Body of pancreas (tissue), 4 donors: ENCODE results near the gene GLB1L2. TPM values are rescaled to one million over a fixed set of nuclear protein-coding genes. Genes with fewer than 3 reads are reported as not detected.

Experiments used
- ATAC-seq: fragments of 150-250 bp; one replicate; pipeline ENCODE4 v1.9.1; 2016
- DNase-seq, 4 donors: peaks; one replicate each; pipeline ENCODE4 v3.0.0-alpha.2; 2019
- H3K27ac ChIP-seq, 4 donors: fragments of 200-600 bp; sonication (generic); 1 replicate in 3 of 4; 2 replicates in 1 of 4; pipeline versions ENCODE4 v1.5.1 to v1.6.1; 2016 to 2019; ENCODE audit warnings: mild to moderate bottlenecking in 1 of 4, mixed read lengths in 1 of 4, moderate library complexity in 1 of 4
- H3K27me3 ChIP-seq, 2 donors: fragments of 200-600 bp; sonication (generic); one replicate each; pipeline ENCODE4 v1.6.0; 2016; ENCODE audit warnings: mild to moderate bottlenecking in 1 of 2
- H3K36me3 ChIP-seq, 2 donors: fragments of 200-600 bp; sonication (generic); replicated peaks in 1 of 2; 2 replicates each; pipeline ENCODE4 v1.5.1; 2016; ENCODE audit warnings: low read depth in 2 of 2; ENCODE audit not compliant: insufficient read depth in 1 of 2
- H3K4me1 ChIP-seq: fragments of 200-600 bp; sonication (generic); one replicate; pipeline ENCODE4 v1.6.0; 2016
- H3K4me3 ChIP-seq, 2 donors: fragments of 200-600 bp; sonication (generic); 1 replicate in 1 of 2; 2 replicates in 1 of 2; pipeline ENCODE4 v1.5.1; 2016 to 2019
- H3K9me3 ChIP-seq, 3 donors: fragments of 200-600 bp; sonication (generic); 1 replicate in 2 of 3; 2 replicates in 1 of 3; pipeline ENCODE4 v1.5.1; 2016
- CTCF ChIP-seq, 7 experiments: fragments of 450-650 bp in 4 of 7; fragments of 200-600 bp in 3 of 7; sonication (generic) in 3 of 7; IDR thresholded peaks; one replicate each; pipeline ENCODE4 v1.5.1; 2016 to 2019; ENCODE audit warnings: antibody characterized with exemption in 7 of 7
- POLR2A ChIP-seq, 3 donors: fragments of 450-650 bp; IDR thresholded peaks; one replicate each; pipeline ENCODE4 v1.6.1; 2016; ENCODE audit warnings: antibody characterized with exemption in 3 of 3, mild to moderate bottlenecking in 2 of 3
- WGBS, 2 donors: methylation state at CpG; one replicate each; pipeline ENCODE4 v1.1.5; 2017; 5-methylcytosine and 5-hydroxymethylcytosine counted together
- intact Hi-C: fragments of 100-400 bp; cut with DNase I; formaldehyde crosslinking; loops from one replicate; pipeline ENCODE4 v1.15.1; 2023
- total RNA-seq, 2 donors: library from RNA; depleted of rRNA; stranded (reverse); fragments of >200 nt; gene quantifications; one replicate each; pipeline ENCODE4 v1.1.0, GENCODE V29; 2016

The GLB1L2 gene
- total RNA-seq, 2 donors from 2014 or later = 9.1 to 10.9 TPM

- no peak for DNase-seq
- WGBS, 2 donors = 61 to 68% methylated on average over 6 of the region's 6 CpGs
- no peaks in the 10 kb centered on the region for H3K36me3 ChIP-seq
- no peaks in the 10 kb centered on the region for H3K27me3 ChIP-seq
- no peak for TF ChIP-seq POLR2A (IDR thresholded peaks at IDR 0.05)
- TF ChIP-seq CTCF (IDR thresholded peaks at IDR 0.05) = no peak
- H3K27ac ChIP-seq = no peak overlapping the region
- H3K4me3 ChIP-seq = no peak overlapping the region
- H3K9me3 ChIP-seq = no peaks in the 10 kb centered on the region
- intact Hi-C loops = no loop called here
- ATAC-seq = no peak
- no peaks in the 10 kb centered on the region for H3K4me1 ChIP-seq
These were observed 17.5 kb downstream of the GLB1L2 start for GRCh38 chr11:134349109-134349801.

GRCh38 chr11:134349802-134350355 lies 18.1 kb downstream of the GLB1L2 start:
- ATAC-seq (no peak), DNase-seq (no peak)
- no peak for TF ChIP-seq POLR2A (IDR thresholded peaks at IDR 0.05)
- TF ChIP-seq CTCF (IDR thresholded peaks at IDR 0.05) = no peak
- Histone ChIP-seq H3K36me3 (no peaks in the 10 kb centered on the region), H3K9me3 (no peaks in the 10 kb centered on the region), H3K4me3 (no peak overlapping the region), H3K27ac (no peak overlapping the region), H3K4me1 (no peaks in the 10 kb centered on the region), H3K27me3 (no peaks in the 10 kb centered on the region)
- intact Hi-C loops = no loop called here
- 88 to 91% methylated on average over 7 to 10 of the region's 10 CpGs for WGBS, 2 donors

GRCh38 chr11:134350381-134350780 lies 18.6 kb downstream of the GLB1L2 start:
- Histone ChIP-seq H3K27me3 (no peaks in the 10 kb centered on the region), H3K4me3 (no peak overlapping the region), H3K27ac (no peak overlapping the region), H3K4me1 (no peaks in the 10 kb centered on the region), H3K9me3 (no peaks in the 10 kb centered on the region), H3K36me3 (no peaks in the 10 kb centered on the region)
- DNase-seq (no peak), ATAC-seq (no peak)
- TF ChIP-seq POLR2A (IDR thresholded peaks at IDR 0.05) = no peak
- no peak for TF ChIP-seq CTCF (IDR thresholded peaks at IDR 0.05)
- intact Hi-C loops = no loop called here
- 88 to 92% methylated on average over 9 of the region's 9 CpGs for WGBS, 2 donors

GRCh38 chr11:134352111-134352510 lies 20.3 kb downstream of the GLB1L2 start:
- no peak overlapping the region for H3K4me3 ChIP-seq
- H3K9me3 ChIP-seq = no peaks in the 10 kb centered on the region
- intact Hi-C loops = no loop called here
- ATAC-seq (no peak), DNase-seq (no peak)
- no peaks in the 10 kb centered on the region for H3K4me1 ChIP-seq
- no peaks in the 10 kb centered on the region for H3K36me3 ChIP-seq
- no peak overlapping the region for H3K27ac ChIP-seq
- no peaks in the 10 kb centered on the region for H3K27me3 ChIP-seq
- WGBS, 2 donors = 69 to 79% methylated on average over 2 of the region's 2 CpGs
- TF ChIP-seq POLR2A (IDR thresholded peaks at IDR 0.05) (no peak), CTCF (IDR thresholded peaks at IDR 0.05) (no peak)

GRCh38 chr11:134355136-134355535 lies 23.3 kb downstream of the GLB1L2 start:
- intact Hi-C loops = no loop called here
- no peak for DNase-seq
- no peak for ATAC-seq
- no peak overlapping the region for H3K4me3 ChIP-seq
- no peaks in the 10 kb centered on the region for H3K27me3 ChIP-seq
- 76 to 84% methylated on average over 2 of the region's 2 CpGs for WGBS, 2 donors
- H3K9me3 ChIP-seq = no peaks in the 10 kb centered on the region
- no peak overlapping the region for H3K27ac ChIP-seq
- TF ChIP-seq POLR2A (IDR thresholded peaks at IDR 0.05) (no peak), CTCF (IDR thresholded peaks at IDR 0.05) (no peak)
- H3K36me3 ChIP-seq = no peaks in the 10 kb centered on the region
- H3K4me1 ChIP-seq = peaks cover 2% of the 10 kb centered on the region
